ENCODE results near the gene RNU1-4.
"Not testable (repeated sequence)": the region's sequence is repeated elsewhere in the genome, so short reads cannot be mapped to it uniquely, and the experiment has no call there.

The RNU1-4 gene

DNA sequence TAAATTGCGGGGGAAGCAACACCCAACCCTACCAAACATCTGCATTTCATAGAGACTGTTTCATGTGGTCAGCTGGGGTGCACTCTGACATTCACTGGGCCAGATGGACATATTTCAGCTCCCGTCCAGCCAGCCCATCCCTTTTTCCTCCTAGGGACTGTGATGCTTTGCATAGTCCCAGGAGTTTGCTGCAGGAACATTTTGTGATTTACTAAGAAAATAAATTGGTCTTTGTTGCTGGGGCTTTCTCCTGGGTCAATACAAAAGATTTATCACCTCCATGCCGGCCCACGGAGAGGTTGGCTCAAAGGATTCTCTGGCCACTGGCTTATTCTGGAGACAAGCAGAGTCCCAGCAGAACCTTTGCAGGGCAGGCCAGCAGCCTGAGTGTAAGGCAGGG, 46.0 kb downstream of the RNU1-4 start:
- H3K4me3 ChIP-seq (ENCODE audit: low read depth, low read length); DNase-seq (ENCODE audit: low read depth): not testable (repeated sequence)

DNA sequence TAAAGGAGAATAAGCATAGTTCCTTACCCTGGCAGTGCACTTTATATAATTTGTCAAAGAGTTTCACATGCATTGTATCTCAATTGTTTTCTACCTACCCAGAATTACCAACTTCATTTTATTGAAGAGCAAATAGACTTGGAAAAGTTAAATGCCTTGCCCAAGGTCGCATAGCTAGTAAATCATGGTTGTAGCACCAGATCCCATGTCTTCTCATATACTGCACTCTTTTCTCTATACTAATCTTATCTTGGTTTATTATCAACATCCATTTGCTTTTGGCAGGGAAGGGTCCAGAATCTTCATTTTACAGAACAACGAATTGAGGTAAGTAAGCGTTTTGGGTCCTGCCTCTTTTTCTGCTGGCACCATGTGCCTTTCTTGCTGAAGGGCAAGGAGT, 46.9 kb downstream of the RNU1-4 start:
- not testable (repeated sequence) for DNase-seq (ENCODE audit: low read depth); H3K4me3 ChIP-seq (ENCODE audit: low read depth, low read length)

DNA sequence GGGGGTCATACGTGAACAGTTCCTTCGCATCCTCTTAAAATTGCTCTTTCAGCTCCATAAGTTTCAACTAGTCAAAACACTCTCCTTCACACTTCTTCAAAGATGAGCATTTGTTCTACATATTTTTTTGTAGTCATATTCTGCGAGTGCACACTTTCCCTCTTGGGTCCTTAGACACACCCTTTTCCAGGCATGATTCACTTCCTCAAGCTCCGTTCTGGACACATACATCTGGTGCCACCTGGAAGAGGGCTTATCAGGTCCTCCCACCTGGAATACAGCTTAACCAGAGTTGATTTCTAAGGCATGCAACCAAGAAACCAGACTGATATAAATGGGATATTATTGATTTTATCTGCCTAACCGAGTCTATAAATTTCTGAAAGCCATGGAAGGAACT, 47.4 kb downstream of the RNU1-4 start:
- H3K4me3 ChIP-seq (ENCODE audit: low read depth, low read length); DNase-seq (ENCODE audit: low read depth): not testable (repeated sequence)

All from GM12864 (cell line).